Spleen (tissue), 7 donors: ENCODE results near the gene STK33.

Experiments
- CTCF ChIP-seq, 11 experiments: fragments of 200-600 bp in 7 of 11; fragments of 450-650 bp in 4 of 11; sonication (generic) in 4 of 11; IDR thresholded peaks in 8 of 11; conservative IDR thresholded peaks in 3 of 11; 1 replicate in 7 of 11; 2 replicates in 4 of 11; pipeline versions ENCODE4 v1.4.0 to v1.8.0; 2016 to 2021; ENCODE audit warnings: antibody characterized with exemption in 11 of 11, inconsistent platforms in 4 of 11, mild to moderate bottlenecking in 1 of 11
- POLR2AphosphoS5 ChIP-seq, 3 donors: sonication (generic); formaldehyde crosslinking; IDR thresholded peaks; one replicate each; pipeline ENCODE4 v1.5.1; 2017; ENCODE audit warnings: antibody characterized with exemption in 3 of 3
- donor health status: DM: no; HTN: no; CAD: no; lungs with moderate emphysema.
- donor health status: DM: no; HTN: no; CAD: no.
- donor health status: DM: no; HTN: no; CAD: no.

DNA sequence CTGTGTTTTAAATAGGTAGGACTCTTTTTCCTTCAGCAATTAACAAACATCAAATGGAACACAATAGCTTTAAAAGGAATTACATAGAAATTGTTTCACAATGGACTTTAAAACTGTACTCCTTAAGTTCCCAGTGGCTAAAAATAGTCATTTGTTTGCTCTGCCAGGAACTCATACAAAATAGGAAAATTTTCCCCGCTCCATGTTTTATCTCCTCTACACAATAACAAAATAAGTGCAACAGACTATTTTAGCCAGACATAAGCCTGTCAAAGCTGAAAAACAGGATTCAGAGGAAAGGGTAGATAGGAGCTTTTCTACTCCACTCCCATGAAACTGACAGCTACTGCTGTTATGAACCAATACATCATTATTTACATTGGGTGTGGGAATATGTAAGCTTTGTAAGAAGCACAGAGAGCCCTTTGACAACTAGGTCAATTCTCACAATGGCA is 90.1 kb downstream of the STK33 start:
- TF ChIP-seq POLR2AphosphoS5 (IDR thresholded peaks at IDR 0.05) = no peak
- no peak for TF ChIP-seq CTCF (IDR thresholded peaks at IDR 0.05 in 8 of 11, conservative IDR thresholded peaks at IDR 0.05 in 3 of 11)
